ENCODE data around the gene CCDC47.
A peak's percentile ranks its signal among the peaks of the same experiment; 100 is the strongest.

The CCDC47 gene

DNA sequence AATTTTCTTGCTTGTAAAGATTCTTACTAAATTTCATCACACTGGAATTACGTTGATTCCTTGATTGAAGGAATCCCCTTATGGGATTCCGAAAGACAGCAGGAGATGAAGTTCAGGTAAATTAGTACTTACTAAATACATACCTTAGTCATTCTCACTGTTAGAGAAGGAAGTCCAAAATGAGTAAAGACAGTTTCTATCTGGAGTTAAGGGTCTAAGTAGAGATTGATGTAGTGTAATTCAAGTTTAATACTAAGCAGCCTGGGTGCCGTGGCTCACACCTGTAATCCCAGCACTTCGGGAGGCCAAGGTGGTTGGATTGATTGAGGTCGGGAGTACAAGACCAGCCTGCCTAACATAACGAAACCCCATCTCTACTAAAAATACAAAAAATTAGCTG, 10.1 kb upstream of the CCDC47 start:
- TF ChIP-seq, protein P1, sequence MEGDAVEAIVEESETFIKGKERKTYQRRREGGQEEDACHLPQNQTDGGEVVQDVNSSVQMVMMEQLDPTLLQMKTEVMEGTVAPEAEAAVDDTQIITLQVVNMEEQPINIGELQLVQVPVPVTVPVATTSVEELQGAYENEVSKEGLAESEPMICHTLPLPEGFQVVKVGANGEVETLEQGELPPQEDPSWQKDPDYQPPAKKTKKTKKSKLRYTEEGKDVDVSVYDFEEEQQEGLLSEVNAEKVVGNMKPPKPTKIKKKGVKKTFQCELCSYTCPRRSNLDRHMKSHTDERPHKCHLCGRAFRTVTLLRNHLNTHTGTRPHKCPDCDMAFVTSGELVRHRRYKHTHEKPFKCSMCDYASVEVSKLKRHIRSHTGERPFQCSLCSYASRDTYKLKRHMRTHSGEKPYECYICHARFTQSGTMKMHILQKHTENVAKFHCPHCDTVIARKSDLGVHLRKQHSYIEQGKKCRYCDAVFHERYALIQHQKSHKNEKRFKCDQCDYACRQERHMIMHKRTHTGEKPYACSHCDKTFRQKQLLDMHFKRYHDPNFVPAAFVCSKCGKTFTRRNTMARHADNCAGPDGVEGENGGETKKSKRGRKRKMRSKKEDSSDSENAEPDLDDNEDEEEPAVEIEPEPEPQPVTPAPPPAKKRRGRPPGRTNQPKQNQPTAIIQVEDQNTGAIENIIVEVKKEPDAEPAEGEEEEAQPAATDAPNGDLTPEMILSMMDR (IDR thresholded peaks at IDR 0.05; ENCODE audit: low read length, missing control alignments): no peak
- DNase-seq (ENCODE audit: low read depth): no peak
- H3K4me3 ChIP-seq (replicated peaks; ENCODE audit: low read depth, low read length): no peak overlapping the region

DNA sequence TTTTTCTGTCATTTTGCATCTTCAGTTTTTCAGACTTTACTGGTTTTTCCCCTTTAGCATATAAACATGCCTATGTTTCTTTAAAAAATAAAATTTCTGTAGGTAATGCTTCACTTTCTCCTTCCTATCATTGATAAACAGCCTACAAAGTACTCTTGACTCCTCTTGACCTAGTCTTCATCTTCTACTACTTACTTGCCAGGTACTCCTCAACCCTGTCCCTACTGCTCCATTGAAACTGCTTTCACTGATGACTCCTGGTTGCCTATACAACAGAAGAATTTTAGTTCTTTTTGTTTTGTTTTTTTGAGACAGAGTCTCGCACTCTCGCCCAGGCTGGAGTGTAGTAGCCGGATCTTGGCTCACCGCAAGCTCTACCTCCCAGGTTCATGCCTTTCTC, 7.5 kb upstream of the CCDC47 start:
- TF ChIP-seq, protein P1 (IDR thresholded peaks at IDR 0.05; ENCODE audit: low read length, missing control alignments): no peak
- H3K4me3 ChIP-seq (replicated peaks; ENCODE audit: low read depth, low read length): no peak overlapping the region

DNA sequence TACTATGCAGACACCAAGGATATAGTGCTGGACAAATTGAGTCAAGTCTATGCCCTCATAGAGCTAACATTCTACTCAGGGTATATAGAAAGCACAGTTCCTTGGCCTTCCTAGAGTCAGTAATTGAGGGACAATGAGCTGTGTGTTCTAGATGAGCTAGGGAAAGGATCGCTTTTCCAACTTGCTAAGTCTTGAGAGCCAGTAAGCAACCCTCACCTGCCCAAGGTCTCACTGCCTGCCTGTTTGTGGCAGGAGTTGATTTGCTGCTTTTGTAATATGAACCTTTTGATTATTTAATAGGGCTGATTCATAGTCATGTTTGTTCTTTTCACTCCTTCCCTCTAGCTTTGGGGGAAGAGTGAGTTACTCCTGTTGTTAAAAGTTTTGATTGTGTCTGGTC, 7.1 kb upstream of the CCDC47 start:
- DNase-seq (ENCODE audit: low read depth): peak; percentile 6
- H3K4me3 ChIP-seq (replicated peaks; ENCODE audit: low read depth, low read length): no peak overlapping the region

More for the DNA sequence above, 7.5 kb upstream of the CCDC47 start:
- DNase-seq (ENCODE audit: low read depth): no peak

DNA sequence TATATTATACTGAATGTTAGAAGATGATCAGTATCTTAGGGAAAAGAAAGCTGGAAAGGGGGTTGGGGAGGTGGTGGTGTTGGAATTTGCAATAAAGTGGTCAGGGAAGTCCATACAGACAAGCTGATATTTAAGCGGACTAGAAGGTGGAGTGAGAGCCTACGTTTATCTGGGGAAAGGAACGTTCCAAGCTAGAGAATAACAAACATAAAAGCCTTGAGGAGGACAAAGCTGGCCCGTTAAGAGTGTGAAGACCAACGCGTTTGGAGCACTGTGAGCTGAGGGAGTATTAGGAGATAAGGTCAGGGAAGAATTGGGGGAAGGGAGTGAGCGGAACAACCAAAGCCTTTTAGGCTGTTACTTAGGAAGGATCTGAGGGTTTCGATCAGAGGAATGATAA, 2.0 kb upstream of the CCDC47 start:
- TF ChIP-seq, protein P1 (IDR thresholded peaks at IDR 0.05; ENCODE audit: low read length, missing control alignments): no peak
- H3K4me3 ChIP-seq (replicated peaks; ENCODE audit: low read depth, low read length): peak overlapping the region; percentile 81
- DNase-seq (ENCODE audit: low read depth): no peak

More for the DNA sequence above, 7.1 kb upstream of the CCDC47 start:
- TF ChIP-seq, protein P1 (IDR thresholded peaks at IDR 0.05; ENCODE audit: low read length, missing control alignments): no peak

DNA sequence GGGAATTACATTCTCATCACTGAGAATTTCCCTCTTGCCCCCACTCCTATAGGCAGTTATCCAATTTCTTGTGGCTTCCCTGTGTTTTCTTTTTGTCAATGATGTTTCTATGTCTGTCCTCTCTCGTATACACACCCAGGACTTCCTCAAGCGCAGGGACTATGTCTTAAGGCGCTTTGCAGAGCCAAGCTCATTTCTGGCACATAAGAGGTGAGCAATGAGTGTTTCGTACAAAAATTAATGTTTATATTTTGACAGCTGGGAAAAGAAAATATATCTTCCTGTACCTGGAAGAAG, 1.5 kb upstream of the CCDC47 start:
- TF ChIP-seq, protein P1 (IDR thresholded peaks at IDR 0.05; ENCODE audit: low read length, missing control alignments): no peak
- peak; percentile 14 for DNase-seq (ENCODE audit: low read depth)
- peak overlapping the region; percentile 81 for H3K4me3 ChIP-seq (replicated peaks; ENCODE audit: low read depth, low read length)

DNA sequence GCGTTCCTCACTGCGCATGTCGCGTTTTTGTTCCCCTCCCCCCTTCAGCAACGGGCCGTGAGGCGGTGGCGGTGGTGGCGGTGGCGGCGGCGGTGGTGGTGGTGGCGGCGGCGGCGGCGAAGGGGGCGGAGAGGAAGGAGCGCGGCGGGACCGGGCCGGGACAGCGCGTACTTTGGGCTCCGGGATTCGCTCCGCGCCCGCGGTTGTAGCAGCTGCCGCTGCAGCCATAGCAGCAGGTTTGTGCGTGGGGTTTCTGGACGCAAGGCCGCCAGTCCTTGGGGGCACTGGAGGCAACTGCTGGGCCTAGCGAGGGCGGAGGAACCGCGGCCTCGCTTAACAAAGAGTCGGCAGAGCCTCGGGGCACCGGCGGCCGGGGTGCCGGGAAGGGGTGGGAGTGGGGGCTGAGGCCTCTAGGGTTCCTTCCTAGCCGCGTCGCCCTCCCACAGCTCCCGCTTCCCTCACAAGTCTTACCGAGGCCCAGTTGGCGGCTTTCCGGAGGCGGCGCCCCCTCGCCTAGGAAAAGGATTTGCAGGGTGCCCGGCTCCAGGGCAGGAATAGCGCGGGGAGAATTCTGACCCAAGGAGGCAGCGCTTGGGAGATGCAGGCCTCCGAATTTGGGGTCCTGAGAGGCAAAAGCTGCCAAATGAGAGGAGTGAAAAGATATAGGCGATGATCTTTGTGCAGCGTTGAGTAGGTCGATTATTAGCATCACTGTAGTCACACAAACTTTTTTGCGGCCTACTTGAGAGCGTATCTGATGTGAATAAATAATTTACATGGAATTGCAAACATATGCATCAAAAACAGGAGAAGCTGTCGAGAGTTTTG, 958 bp upstream of the CCDC47 start, which contains the start of gene DDX42:
Gene DDX42 (plus strand): TSS at position 30 of the 828 bp plus-strand sequence. CDS start 12,880 bp downstream, outside the sequence.
- peak; percentile 62 for DNase-seq (ENCODE audit: low read depth)
- H3K4me3 ChIP-seq (replicated peaks; ENCODE audit: low read depth, low read length): peak within 1 kb of the TSS; percentile 81
- TF ChIP-seq, protein P1 (IDR thresholded peaks at IDR 0.05; ENCODE audit: low read length, missing control alignments): no peak
